GM18867 (cell line): Measurements from ENCODE around the gene OR2Z1.
"Not testable (repeated sequence)": the region's sequence is repeated elsewhere in the genome, so short reads cannot be mapped to it uniquely, and the experiment has no call there.

Experiments
- ATAC-seq: cut with Tn5 transposase; IDR thresholded peaks from one replicate; pipeline ENCODE4 v1.9.1; 2021; ENCODE audit warnings: mild to moderate bottlenecking, moderate library complexity; ENCODE audit not compliant: unreplicated experiment

OR2Z1 gene

GRCh38 chr19:8700956-8701355 is 20.5 kb upstream of the OR2Z1 start:
- no peak for ATAC-seq

- ATAC-seq: no peak
Measured at GRCh38 chr19:8702350-8702749, 19.1 kb upstream of the OR2Z1 start.

- no peak for ATAC-seq
Measured at GRCh38 chr19:8703223-8703622, 18.2 kb upstream of the OR2Z1 start.

GRCh38 chr19:8705304-8705703 is 16.1 kb upstream of the OR2Z1 start:
- ATAC-seq: not testable (repeated sequence)

GRCh38 chr19:8705742-8706141 is 15.7 kb upstream of the OR2Z1 start:
- no peak for ATAC-seq

- not testable (repeated sequence) for ATAC-seq
Measured at GRCh38 chr19:8710337-8710736, 11.1 kb upstream of the OR2Z1 start.

- no peak for ATAC-seq
Measured at GRCh38 chr19:8722032-8722431, 598 bp downstream of the OR2Z1 start.

- no peak for ATAC-seq
Measured at GRCh38 chr19:8724276-8724675, 2.8 kb downstream of the OR2Z1 start.

- ATAC-seq: no peak
Measured at GRCh38 chr19:8731428-8732169, 10.2 kb downstream of the OR2Z1 start.

GRCh38 chr19:8738377-8738776 is 16.9 kb downstream of the OR2Z1 start:
- ATAC-seq: no peak

GRCh38 chr19:8739291-8740065 is 18.0 kb downstream of the OR2Z1 start:
- ATAC-seq: not testable (repeated sequence)

- not testable (repeated sequence) for ATAC-seq
Measured at GRCh38 chr19:8767257-8767656, 45.8 kb downstream of the OR2Z1 start.

- ATAC-seq: not testable (repeated sequence)
Measured at GRCh38 chr19:8769265-8769664, 47.8 kb downstream of the OR2Z1 start.

GRCh38 chr19:8773587-8773986 is 52.2 kb downstream of the OR2Z1 start:
- ATAC-seq: not testable (repeated sequence)
